Measurements from ENCODE around the gene GRID1. TPM values are rescaled to one million over a fixed set of nuclear protein-coding genes. Genes with fewer than 3 reads are reported as not detected.

The GRID1 gene
- total RNA-seq, 4 donors from 2014 or later: 17.2 to 28.1 (median 23.6) TPM

DNA sequence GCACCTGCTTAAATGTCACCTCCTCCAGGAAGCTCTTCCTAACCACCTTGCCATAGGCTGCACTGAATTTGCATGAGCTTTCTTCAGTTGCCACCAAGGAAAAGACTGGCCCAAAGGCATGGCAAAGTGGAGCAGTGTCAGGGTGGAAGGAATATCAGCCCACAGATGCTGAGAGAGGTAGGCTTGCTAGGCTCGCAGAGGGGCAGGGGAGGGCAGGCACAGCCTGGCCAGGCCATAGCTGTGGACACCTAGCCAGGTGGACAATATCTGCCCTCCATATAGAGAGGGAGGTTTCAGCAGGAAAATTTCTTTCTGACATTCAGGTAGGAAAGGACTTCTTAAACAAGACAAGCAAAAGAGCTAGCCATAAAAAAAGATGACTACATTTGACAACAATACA is 166.3 kb downstream of the GRID1 start:
- no peak overlapping the region for H3K27ac ChIP-seq
- no peak overlapping the region for H3K4me3 ChIP-seq (replicated peaks in 1 of 3)
- WGBS, 2 donors: 95% methylated on average over 1 of the region's 1 CpG
- DNase-seq: no peak
- no peaks in the 10 kb centered on the region for H3K9me3 ChIP-seq
- intact Hi-C loops (cut with DNase I): no loop called here
- no peaks in the 10 kb centered on the region for H3K27me3 ChIP-seq
- H3K4me1 ChIP-seq: peaks cover 8 to 9% of the 10 kb centered on the region in 2 donors
- H3K36me3 ChIP-seq: no peaks in the 10 kb centered on the region
- TF ChIP-seq, protein P1, sequence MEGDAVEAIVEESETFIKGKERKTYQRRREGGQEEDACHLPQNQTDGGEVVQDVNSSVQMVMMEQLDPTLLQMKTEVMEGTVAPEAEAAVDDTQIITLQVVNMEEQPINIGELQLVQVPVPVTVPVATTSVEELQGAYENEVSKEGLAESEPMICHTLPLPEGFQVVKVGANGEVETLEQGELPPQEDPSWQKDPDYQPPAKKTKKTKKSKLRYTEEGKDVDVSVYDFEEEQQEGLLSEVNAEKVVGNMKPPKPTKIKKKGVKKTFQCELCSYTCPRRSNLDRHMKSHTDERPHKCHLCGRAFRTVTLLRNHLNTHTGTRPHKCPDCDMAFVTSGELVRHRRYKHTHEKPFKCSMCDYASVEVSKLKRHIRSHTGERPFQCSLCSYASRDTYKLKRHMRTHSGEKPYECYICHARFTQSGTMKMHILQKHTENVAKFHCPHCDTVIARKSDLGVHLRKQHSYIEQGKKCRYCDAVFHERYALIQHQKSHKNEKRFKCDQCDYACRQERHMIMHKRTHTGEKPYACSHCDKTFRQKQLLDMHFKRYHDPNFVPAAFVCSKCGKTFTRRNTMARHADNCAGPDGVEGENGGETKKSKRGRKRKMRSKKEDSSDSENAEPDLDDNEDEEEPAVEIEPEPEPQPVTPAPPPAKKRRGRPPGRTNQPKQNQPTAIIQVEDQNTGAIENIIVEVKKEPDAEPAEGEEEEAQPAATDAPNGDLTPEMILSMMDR (IDR thresholded peaks at IDR 0.05): no peak
- TF ChIP-seq POLR2A (IDR thresholded peaks at IDR 0.05): no peak

DNA sequence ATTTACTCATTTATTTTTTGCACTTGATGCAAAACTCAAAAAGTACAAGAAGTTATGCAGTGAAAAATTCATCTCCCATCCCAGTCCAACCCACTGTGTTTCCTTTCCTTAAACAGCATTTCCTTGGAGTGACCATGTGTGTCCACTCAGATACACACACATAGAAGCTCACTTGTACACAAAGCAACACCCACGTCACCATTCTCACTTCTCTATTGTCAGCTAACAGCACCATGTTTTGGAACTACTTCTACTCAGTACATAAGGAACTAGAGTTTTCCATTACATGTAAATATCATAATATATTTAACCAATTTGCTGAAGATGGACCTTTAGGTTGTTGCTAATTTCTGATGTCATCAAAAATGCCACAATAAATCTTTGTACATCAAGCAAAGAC is 167.6 kb downstream of the GRID1 start:
- H3K9me3 ChIP-seq: no peaks in the 10 kb centered on the region
- WGBS, 2 donors: 86 to 87% methylated on average over 1 of the region's 1 CpG
- H3K36me3 ChIP-seq: no peaks in the 10 kb centered on the region
- no peak overlapping the region for H3K4me3 ChIP-seq (replicated peaks in 1 of 3)
- no peak for DNase-seq
- intact Hi-C loops (cut with DNase I): no loop called here
- no peaks in the 10 kb centered on the region for H3K4me1 ChIP-seq
- TF ChIP-seq, protein P1 (IDR thresholded peaks at IDR 0.05): no peak
- no peak for TF ChIP-seq POLR2A (IDR thresholded peaks at IDR 0.05)
- no peak overlapping the region for H3K27ac ChIP-seq
- H3K27me3 ChIP-seq: no peaks in the 10 kb centered on the region

DNA sequence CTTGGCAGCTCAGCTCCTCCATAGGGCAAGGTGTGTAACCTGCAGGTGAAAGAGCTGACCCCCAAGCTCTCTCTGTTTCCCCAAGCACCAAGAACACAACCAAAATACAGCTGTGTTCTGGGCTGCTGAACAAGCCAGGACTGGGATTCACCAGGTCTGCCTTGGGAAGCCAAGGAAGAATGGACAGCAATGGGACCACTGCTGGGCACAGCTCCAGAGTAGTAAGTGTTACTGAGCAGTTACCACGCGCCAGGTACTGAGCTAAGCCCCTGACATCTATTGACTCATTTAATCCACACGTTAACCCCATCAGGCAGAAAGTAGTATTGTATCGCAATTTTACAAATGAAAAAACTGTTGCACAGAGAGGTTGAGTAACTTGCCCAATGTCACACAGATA is 168.3 kb downstream of the GRID1 start:
- no peaks in the 10 kb centered on the region for H3K4me1 ChIP-seq
- TF ChIP-seq, protein P1 (IDR thresholded peaks at IDR 0.05): no peak
- TF ChIP-seq POLR2A (IDR thresholded peaks at IDR 0.05): no peak
- H3K27me3 ChIP-seq: no peaks in the 10 kb centered on the region
- no peaks in the 10 kb centered on the region for H3K36me3 ChIP-seq
- intact Hi-C loops (cut with DNase I): no loop called here
- no peak for DNase-seq
- H3K9me3 ChIP-seq: no peaks in the 10 kb centered on the region
- H3K27ac ChIP-seq: no peak overlapping the region
- 86 to 90% methylated on average over 2 to 4 of the region's 4 CpGs for WGBS, 2 donors
- no peak overlapping the region for H3K4me3 ChIP-seq (replicated peaks in 1 of 3)

DNA sequence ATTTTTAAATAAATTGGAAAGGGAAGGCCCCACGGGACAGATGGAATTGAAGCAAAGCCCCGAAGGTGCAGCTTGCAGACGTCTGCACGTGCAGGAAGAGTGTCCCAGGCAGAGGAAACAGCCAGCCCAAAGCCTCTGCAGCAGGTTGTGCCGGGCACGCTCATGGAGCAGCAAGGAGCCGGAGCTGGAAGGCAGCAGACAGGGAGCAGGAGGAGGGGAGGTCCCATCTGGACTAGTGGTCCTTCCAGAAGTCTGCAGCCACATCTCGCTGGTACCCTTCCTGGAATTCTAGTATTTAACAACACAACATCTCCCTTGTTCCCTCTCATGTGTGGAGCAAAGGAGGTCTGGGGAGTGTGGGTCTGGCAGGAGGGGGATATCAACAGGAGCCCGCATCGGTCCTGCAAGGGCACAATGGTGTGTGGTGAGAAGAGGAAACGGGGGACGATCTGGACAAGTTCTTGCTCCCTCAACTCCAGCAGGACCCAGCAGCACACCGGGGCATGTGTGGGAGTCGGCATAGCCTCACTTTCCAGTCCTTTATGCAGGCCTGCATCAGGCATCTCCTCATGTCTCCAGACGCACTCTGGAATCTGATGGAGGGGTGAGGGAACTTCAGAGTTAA is 169.3 kb downstream of the GRID1 start:
- intact Hi-C loops (cut with DNase I): no loop called here

DNA sequence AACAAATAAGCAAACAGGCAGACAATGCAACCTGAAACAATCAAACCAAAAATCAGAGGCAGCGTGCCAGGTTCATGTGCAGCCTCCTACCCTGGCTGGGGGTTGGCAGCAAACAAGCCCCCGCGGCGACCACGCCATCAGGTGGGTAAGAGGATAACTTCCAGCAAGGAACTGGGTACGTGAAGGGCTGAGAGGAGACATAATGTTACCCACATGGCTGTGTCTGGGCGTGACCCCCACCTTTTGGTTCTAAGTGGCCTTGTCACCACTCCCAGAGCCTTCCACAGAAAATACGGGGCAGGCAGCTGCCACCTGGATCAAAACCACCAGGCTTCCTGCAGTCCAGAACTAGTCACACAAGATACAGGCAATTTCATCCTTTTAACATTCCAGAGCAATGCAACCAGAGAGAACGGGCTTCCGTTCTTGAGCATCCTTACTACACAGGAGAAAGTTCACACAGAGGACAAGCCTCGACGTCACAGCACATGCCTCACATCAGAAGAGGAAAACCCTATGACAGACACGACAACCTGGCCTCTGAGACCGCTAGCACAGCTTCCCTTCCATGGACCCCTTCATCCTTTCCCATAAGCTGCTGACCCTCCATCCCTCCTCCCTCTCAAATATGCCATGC is 171.0 kb downstream of the GRID1 start:
- no peak for TF ChIP-seq POLR2A (IDR thresholded peaks at IDR 0.05)
- TF ChIP-seq, protein P1 (IDR thresholded peaks at IDR 0.05): no peak
- DNase-seq: no peak
- Histone ChIP-seq H3K36me3 (no peaks in the 10 kb centered on the region), H3K4me3 (replicated peaks in 1 of 3) (no peak overlapping the region), H3K27ac (no peak overlapping the region), H3K27me3 (no peaks in the 10 kb centered on the region), H3K4me1 (no peaks in the 10 kb centered on the region), H3K9me3 (no peaks in the 10 kb centered on the region)
- intact Hi-C loops (cut with DNase I): no loop called here
- WGBS, 2 donors: 83 to 85% methylated on average over 14 of the region's 14 CpGs

More for the DNA sequence above, 169.3 kb downstream of the GRID1 start:
- Histone ChIP-seq H3K4me3 (replicated peaks in 1 of 3) (no peak overlapping the region), H3K27ac (no peak overlapping the region), H3K9me3 (no peaks in the 10 kb centered on the region), H3K27me3 (no peaks in the 10 kb centered on the region), H3K4me1 (no peaks in the 10 kb centered on the region), H3K36me3 (no peaks in the 10 kb centered on the region)
- TF ChIP-seq, protein P1 (IDR thresholded peaks at IDR 0.05): no peak
- TF ChIP-seq POLR2A (IDR thresholded peaks at IDR 0.05): no peak
- DNase-seq: no peak
- WGBS, 2 donors: 84% methylated on average over 15 of the region's 15 CpGs

Measured in thyroid gland (tissue), 4 donors.